Glomerular endothelial cell (primary cell): ENCODE data around the gene ITLN1. TPM values are rescaled to one million over a fixed set of nuclear protein-coding genes. Genes with fewer than 3 reads are reported as not detected.

Experiments used
- DNase-seq: peaks from one replicate; pipeline ENCODE4 v3.0.0-alpha.2; 2011; ENCODE audit warnings: low read depth, low spot score; ENCODE audit errors: extremely low read depth
- total RNA-seq: library from RNA; depleted of rRNA; stranded (reverse); fragments of >200 nt; gene quantifications from 2 replicates; pipeline ENCODE4 v1.2.3, GENCODE V29; 2015

Gene ITLN1
- total RNA-seq, 1 donor from 2014 or later, result not detected

- DNase-seq, result no peak
Observed at GRCh38 chr1:160826546-160826945, 58.4 kb downstream of the ITLN1 start.

Other genes starting within 250 kb of the ITLN1 start
- gene SLAMF1, start 238.1 kb downstream of the ITLN1 start, total RNA-seq, result not detected in 2 replicates
- not detected in 2 replicates for gene CD48, start 173.4 kb downstream of the ITLN1 start, total RNA-seq
- not detected in 2 replicates for gene SLAMF7, start 145.9 kb downstream of the ITLN1 start, total RNA-seq
- gene LY9, start 89.0 kb downstream of the ITLN1 start, total RNA-seq, result not detected in 2 replicates
- not detected in 2 replicates for gene CD244, start 22.3 kb downstream of the ITLN1 start, total RNA-seq
- gene ITLN2, start 69.6 kb upstream of the ITLN1 start, total RNA-seq, result not detected in 2 replicates
- gene F11R, start 136.0 kb upstream of the ITLN1 start, total RNA-seq, result 133 and 134 TPM in 2 replicates
- 0.82 and 7.1 TPM in 2 replicates for gene TSTD1, start 153.8 kb upstream of the ITLN1 start, total RNA-seq
- gene USF1, start 160.8 kb upstream of the ITLN1 start, total RNA-seq, result 56.8 and 68.4 TPM in 2 replicates
- not detected in 2 replicates for gene ARHGAP30, start 184.7 kb upstream of the ITLN1 start, total RNA-seq
- gene NECTIN4, start 204.4 kb upstream of the ITLN1 start, total RNA-seq, result 0.76 TPM in 1 of 2 replicates, not detected in the other
- gene KLHDC9, start 213.2 kb upstream of the ITLN1 start, total RNA-seq, result 5.3 and 7.2 TPM in 2 replicates
- gene PFDN2, start 232.9 kb upstream of the ITLN1 start, total RNA-seq, result 63.0 and 78.2 TPM in 2 replicates
- gene NIT1, start 232.9 kb upstream of the ITLN1 start, total RNA-seq, result 16.4 and 22.6 TPM in 2 replicates
- 35.5 and 43.8 TPM in 2 replicates for gene DEDD, start 247.5 kb upstream of the ITLN1 start, total RNA-seq